ENCODE measurements around the gene SMIM3. TPM values are rescaled to one million over a fixed set of nuclear protein-coding genes. Genes with fewer than 3 reads are reported as not detected.

The SMIM3 gene, protein sequence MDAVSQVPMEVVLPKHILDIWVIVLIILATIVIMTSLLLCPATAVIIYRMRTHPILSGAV
- total RNA-seq, result 52.2 and 87.1 TPM in 2 replicates

GRCh38 chr5:150778517-150779396 lies at the start of gene SMIM3:
SMIM3 (plus strand) TSS chr5:150778757; CDS start chr5:150795441, 16,684 bp downstream.

GRCh38 chr5:150758531-150759333 lies 19.8 kb upstream of the SMIM3 start, which contains the start of gene DCTN4:
DCTN4 (minus strand) TSS chr5:150759017; CDS start chr5:150758993, 24 bp downstream.

GRCh38 chr5:150846308-150846653 lies 67.7 kb downstream of the SMIM3 start, which contains the start of gene IRGM:
IRGM (plus strand) TSS chr5:150846521; CDS start chr5:150848124, 1,603 bp downstream.

Other genes starting within 250 kb of the SMIM3 start
- gene SYNPO, start 138.1 kb upstream of the SMIM3 start, total RNA-seq, result 12.4 and 17.6 TPM in 2 replicates
- 0.37 and 0.40 TPM in 2 replicates for gene MYOZ3, start 117.5 kb upstream of the SMIM3 start, total RNA-seq
- 17.7 and 21.3 TPM in 2 replicates for gene RBM22, start 77.7 kb upstream of the SMIM3 start, total RNA-seq
- 49.7 and 57.2 TPM in 2 replicates for gene DCTN4, start 19.7 kb upstream of the SMIM3 start, total RNA-seq
- 0.12 TPM in 1 of 2 replicates, not detected in the other for gene IRGM, start 67.8 kb downstream of the SMIM3 start, total RNA-seq
- 4.4 and 4.9 TPM in 2 replicates for gene ZNF300, start 126.2 kb downstream of the SMIM3 start, total RNA-seq
- 21.5 and 26.4 TPM in 2 replicates for gene GPX3, start 241.8 kb downstream of the SMIM3 start, total RNA-seq

All from aortic smooth muscle cell (primary cell).